Common myeloid progenitor, CD34-positive (primary cell): ENCODE data around the gene SKA2.

Experiments
- CTCF ChIA-PET: fragments of 350-600 bp; sonication (Branson Sonifier 250); formaldehyde crosslinking; loops from one replicate; lab custom pipeline; 2021; ENCODE audit warnings: antibody characterized with exemption; lab: Charles Lee
- POLR2A ChIA-PET: fragments of 350-600 bp; sonication (Branson Sonifier 250); formaldehyde crosslinking; loops from one replicate; lab custom pipeline; 2021; ENCODE audit warnings: antibody characterized with exemption; lab: Charles Lee
- DNase-seq, 3 donors: peaks; one replicate each; pipeline versions ENCODE4 v3.0.0 to v3.0.0-alpha.2; 2013
- H3K27ac ChIP-seq, 2 experiments: 1 replicate in 1 of 2; 2 replicates in 1 of 2; pipeline ENCODE4 v1.7.0; 2013; ENCODE audit warnings: inconsistent platforms in 2 of 2, low read length in 2 of 2, mild to moderate bottlenecking in 2 of 2, low read depth in 1 of 2, moderate library complexity in 1 of 2; ENCODE audit not compliant: severe bottlenecking in 2 of 2, insufficient read depth in 1 of 2, poor library complexity in 1 of 2
- H3K27me3 ChIP-seq, 5 experiments: replicated peaks in 2 of 5; 1 replicate in 3 of 5; 2 replicates in 2 of 5; pipeline versions ENCODE4 v1.6.1 to v1.7.0; 2013; ENCODE audit warnings: low read length in 4 of 5, mild to moderate bottlenecking in 2 of 5, moderate library complexity in 2 of 5, inconsistent platforms in 1 of 5; ENCODE audit not compliant: insufficient read depth in 5 of 5, control insufficient read depth in 4 of 5
- H3K36me3 ChIP-seq, 4 experiments: 1 replicate in 2 of 4; 2 replicates in 2 of 4; pipeline versions ENCODE4 v1.6.1 to v1.7.0; 2013; ENCODE audit warnings: low read length in 3 of 4, control low read depth in 1 of 4, mild to moderate bottlenecking in 1 of 4; ENCODE audit not compliant: control insufficient read depth in 4 of 4, insufficient read depth in 4 of 4
- H3K4me1 ChIP-seq, 4 experiments: 1 replicate in 3 of 4; 2 replicates in 1 of 4; pipeline versions ENCODE4 v1.6.1 to v1.7.1; 2013; ENCODE audit warnings: low read length in 3 of 4, mild to moderate bottlenecking in 3 of 4, control low read depth in 1 of 4, inconsistent platforms in 1 of 4, moderate library complexity in 1 of 4; ENCODE audit not compliant: control insufficient read depth in 4 of 4, insufficient read depth in 4 of 4; ENCODE audit errors: control extremely low read depth in 1 of 4
- H3K4me3 ChIP-seq, 7 experiments: 1 replicate in 4 of 7; 2 replicates in 3 of 7; pipeline versions ENCODE4 v1.5.1 to v1.7.0; 2013; ENCODE audit warnings: mild to moderate bottlenecking in 7 of 7, low read length in 6 of 7, moderate library complexity in 6 of 7, inconsistent platforms in 2 of 7, low read depth in 2 of 7, control low read depth in 1 of 7; ENCODE audit not compliant: insufficient read depth in 4 of 7, control insufficient read depth in 1 of 7; ENCODE audit errors: extremely low read depth in 1 of 7
- H3K9me3 ChIP-seq, 5 experiments: 1 replicate in 4 of 5; 2 replicates in 1 of 5; pipeline versions ENCODE4 v1.6.1 to v1.7.1; 2013; ENCODE audit warnings: low read length in 4 of 5, mild to moderate bottlenecking in 2 of 5, inconsistent platforms in 1 of 5, low read depth in 1 of 5, moderate library complexity in 1 of 5; ENCODE audit not compliant: control insufficient read depth in 4 of 5, insufficient read depth in 2 of 5; ENCODE audit errors: control extremely low read depth in 1 of 5
- WGBS: methylation state at CpG from one replicate; pipeline ENCODE4 v1.1.5; 2013; ENCODE audit not compliant: insufficient coverage; 5-methylcytosine and 5-hydroxymethylcytosine counted together

The SKA2 gene

DNA sequence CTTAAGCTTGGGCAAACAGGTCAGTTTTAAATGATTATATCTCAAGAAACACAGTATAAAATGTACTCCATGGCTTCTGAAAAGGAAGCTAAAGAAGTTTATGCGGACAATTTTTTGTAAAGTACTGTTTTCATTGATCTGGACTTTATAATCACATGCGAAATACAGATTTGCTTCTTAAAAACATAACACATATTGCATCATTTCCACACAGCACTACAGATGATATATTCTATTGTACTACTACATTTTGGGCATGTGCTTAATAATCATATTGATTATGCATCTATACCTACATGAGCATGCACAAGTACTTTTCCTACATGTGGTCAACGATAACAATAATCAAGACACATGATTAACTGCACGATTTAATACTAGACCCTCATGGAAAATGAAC is 70.8 kb downstream of the SKA2 start:
- WGBS = no CpG with 5 or more reads among the region's 4 CpGs
- ChIA-PET POLR2A (no interaction called here), CTCF (interaction anchor here (1.3 kb wide), 1 partner anchor 226 kb away, joined by 3 read pairs; no protein-coding TSS in a partner anchor)
- H3K36me3 ChIP-seq = peaks cover 6 to 35% (median 24%) of the 10 kb centered on the region in 4 experiments
- no peak overlapping the region for H3K27ac ChIP-seq
- H3K27me3 ChIP-seq = no peaks in the 10 kb centered on the region
- no peak overlapping the region for H3K4me3 ChIP-seq
- H3K9me3 ChIP-seq = no peaks in the 10 kb centered on the region
- no peaks in the 10 kb centered on the region for H3K4me1 ChIP-seq
- DNase-seq = no peak

DNA sequence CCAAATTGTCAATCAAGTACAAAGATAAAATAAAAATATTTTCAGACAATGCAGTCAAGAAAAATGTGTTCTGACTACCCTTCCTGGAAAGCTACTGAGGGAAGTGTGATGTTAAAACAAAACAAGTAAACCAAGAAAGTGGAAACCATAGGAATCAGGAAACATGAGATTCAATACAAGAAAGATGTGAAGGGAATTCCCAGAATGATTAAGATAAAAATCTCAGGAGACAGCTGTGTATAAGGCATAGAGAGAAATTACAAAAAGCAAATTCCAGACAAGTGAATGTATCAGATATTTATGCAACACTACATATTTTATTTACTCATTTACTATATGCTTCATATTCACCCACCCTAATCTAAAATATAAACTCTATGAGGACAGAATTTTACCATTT is 80.5 kb downstream of the SKA2 start:
- CTCF ChIA-PET = no interaction called here
- Histone ChIP-seq H3K36me3 (peaks cover 8 to 55% (median 30%) of the 10 kb centered on the region in 4 experiments), H3K4me3 (no peak overlapping the region), H3K27ac (no peak overlapping the region), H3K4me1 (no peaks in the 10 kb centered on the region), H3K9me3 (no peaks in the 10 kb centered on the region), H3K27me3 (no peaks in the 10 kb centered on the region)
- DNase-seq = no peak
- POLR2A ChIA-PET = no interaction called here

- no peak overlapping the region for H3K27ac ChIP-seq
These were observed 81.0 kb downstream of the SKA2 start for GRCh38 chr17:59073972-59074371.

GRCh38 chr17:59069856-59070255 is 85.1 kb downstream of the SKA2 start:
- Histone ChIP-seq H3K27me3 (no peaks in the 10 kb centered on the region), H3K9me3 (no peaks in the 10 kb centered on the region), H3K4me1 (no peaks in the 10 kb centered on the region), H3K36me3 (peaks cover 10 to 47% (median 28%) of the 10 kb centered on the region in 4 experiments), H3K27ac (no peak overlapping the region), H3K4me3 (no peak overlapping the region)
- no CpG with 5 or more reads among the region's 1 CpG for WGBS
- ChIA-PET CTCF (interaction anchor here (1.5 kb wide), 1 partner anchor 21 kb away, joined by 3 read pairs; no protein-coding TSS in a partner anchor), POLR2A (no interaction called here)
- DNase-seq = no peak

More at GRCh38 chr17:59073972-59074371, 81.0 kb downstream of the SKA2 start:
- CTCF ChIA-PET = no interaction called here
- H3K27me3 ChIP-seq = no peaks in the 10 kb centered on the region
- H3K4me1 ChIP-seq = no peaks in the 10 kb centered on the region
- no peak for DNase-seq
- H3K4me3 ChIP-seq = no peak overlapping the region
- H3K9me3 ChIP-seq = no peaks in the 10 kb centered on the region
- POLR2A ChIA-PET = no interaction called here
- WGBS = 100% methylated on average over 1 of the region's 1 CpG
- H3K36me3 ChIP-seq = peaks cover 10 to 54% (median 29%) of the 10 kb centered on the region in 4 experiments

DNA sequence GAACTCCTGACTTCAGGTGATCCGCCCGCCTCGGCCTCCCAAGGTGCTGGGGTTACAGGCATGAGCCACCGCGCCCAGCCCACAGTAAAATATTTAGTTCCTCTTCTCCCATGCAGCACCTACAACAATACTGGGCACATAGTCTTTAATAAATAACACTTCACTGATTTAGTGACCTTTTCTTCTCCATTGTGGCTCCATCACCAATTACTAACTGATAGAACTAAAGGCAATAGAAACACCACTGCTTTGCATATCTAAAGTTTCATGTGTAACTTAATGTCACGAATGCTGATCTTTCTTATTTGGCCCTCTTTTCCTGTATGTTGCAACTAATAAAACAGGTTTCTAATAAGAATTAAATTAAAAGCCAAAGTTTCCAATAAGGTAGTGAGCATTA is 87.2 kb downstream of the SKA2 start:
- peaks cover 10 to 52% (median 31%) of the 10 kb centered on the region in 4 experiments for H3K36me3 ChIP-seq
- 91% methylated on average over 4 of the region's 6 CpGs for WGBS

GRCh38 chr17:59067340-59067739 is 87.6 kb downstream of the SKA2 start:
- Histone ChIP-seq H3K27ac (no peak overlapping the region), H3K27me3 (no peaks in the 10 kb centered on the region), H3K9me3 (no peaks in the 10 kb centered on the region), H3K4me3 (no peak overlapping the region), H3K4me1 (no peaks in the 10 kb centered on the region), H3K36me3 (peaks cover 12 to 56% (median 32%) of the 10 kb centered on the region in 4 experiments)
- no peak for DNase-seq
- CTCF ChIA-PET = interaction anchor here (0.7 kb wide), 1 partner anchor 19 kb away, joined by 3 read pairs; no protein-coding TSS in a partner anchor
- POLR2A ChIA-PET = interaction anchor here (0.6 kb wide), 1 partner anchor 72 kb away, joined by 6 read pairs; no protein-coding TSS in a partner anchor
- WGBS = no CpG with 5 or more reads among the region's 2 CpGs

More for the DNA sequence above, 87.2 kb downstream of the SKA2 start:
- Histone ChIP-seq H3K4me1 (no peaks in the 10 kb centered on the region), H3K27ac (no peak overlapping the region), H3K9me3 (no peaks in the 10 kb centered on the region), H3K4me3 (no peak overlapping the region), H3K27me3 (no peaks in the 10 kb centered on the region)
- ChIA-PET POLR2A (interaction anchor here (0.6 kb wide), 1 partner anchor 72 kb away, joined by 6 read pairs; no protein-coding TSS in a partner anchor), CTCF (interaction anchor here (0.7 kb wide), 1 partner anchor 19 kb away, joined by 3 read pairs; no protein-coding TSS in a partner anchor)
- no peak for DNase-seq

- Histone ChIP-seq H3K36me3 (peaks cover 8 to 50% (median 32%) of the 10 kb centered on the region in 4 experiments), H3K27me3 (no peaks in the 10 kb centered on the region)
- no CpG with 5 or more reads among the region's 2 CpGs for WGBS
These were observed 92.5 kb downstream of the SKA2 start for GRCh38 chr17:59062509-59062908.

More at GRCh38 chr17:59062509-59062908, 92.5 kb downstream of the SKA2 start:
- H3K27ac ChIP-seq = no peak overlapping the region
- no peak overlapping the region for H3K4me3 ChIP-seq
- no peaks in the 10 kb centered on the region for H3K4me1 ChIP-seq
- ChIA-PET POLR2A (no interaction called here), CTCF (no interaction called here)
- DNase-seq = no peak
- H3K9me3 ChIP-seq = no peaks in the 10 kb centered on the region
